ENCODE measurements around the gene FAM163A. TPM values are rescaled to one million over a fixed set of nuclear protein-coding genes. Genes with fewer than 3 reads are reported as not detected.
"Not testable (repeated sequence)": the region's sequence is repeated elsewhere in the genome, so short reads cannot be mapped to it uniquely, and the experiment has no call there.

Gene FAM163A
- total RNA-seq = 0.27 TPM
- long read RNA-seq = 0 reads

DNA sequence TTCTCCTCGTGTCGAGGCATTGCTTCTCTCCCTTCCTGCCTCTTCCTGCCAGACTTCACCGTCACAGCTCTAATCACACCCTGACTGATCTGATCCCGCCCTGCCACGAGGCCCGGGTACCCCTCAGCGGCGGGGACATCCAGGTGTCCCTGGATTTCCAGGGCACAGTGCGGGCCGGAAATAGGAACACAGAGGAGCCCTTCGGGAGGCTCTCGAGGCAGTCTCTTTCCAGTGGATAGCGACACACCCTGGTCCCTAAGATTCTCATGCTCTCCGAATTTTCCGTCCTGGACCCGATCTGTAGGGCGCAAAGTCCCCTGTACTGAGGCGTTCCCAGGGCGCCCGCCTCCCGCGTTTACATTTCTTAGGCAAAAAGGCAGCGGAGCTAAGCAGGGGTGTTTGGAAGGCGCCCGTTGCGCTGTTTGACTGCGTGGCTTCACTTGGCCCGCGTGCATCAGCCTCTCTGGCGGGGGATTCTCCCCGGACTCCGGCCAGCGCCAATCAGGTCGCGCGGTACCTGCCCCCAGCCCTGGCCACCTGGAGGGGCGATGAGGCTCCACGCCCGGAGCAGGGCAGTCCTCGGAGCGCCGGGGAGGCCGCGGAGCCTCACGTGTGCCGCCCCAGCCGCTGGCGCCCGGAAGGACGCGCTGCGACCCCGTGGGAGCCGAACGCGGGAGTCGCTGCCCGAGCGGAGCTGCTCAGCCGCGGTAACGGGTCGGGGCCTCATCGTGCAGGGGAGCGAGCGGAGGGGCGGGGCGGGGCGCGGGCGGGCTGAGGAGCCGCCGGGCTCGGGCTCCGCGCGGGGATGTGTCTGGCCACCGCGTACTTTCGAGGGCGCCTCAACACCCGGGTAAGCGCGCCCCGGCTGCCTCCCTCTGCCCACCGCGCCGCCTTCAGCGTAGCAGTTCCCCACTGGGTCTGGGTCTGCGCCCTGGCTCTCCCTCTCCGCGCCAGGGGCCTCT is at the start of gene FAM163A:
Gene FAM163A (plus strand): TSS at position 575 of the 962 bp plus-strand sequence. CDS start 69,807 bp downstream, outside the sequence.
- ATAC-seq (peak; percentile 79), DNase-seq (peak; percentile 43)
- intact Hi-C loops (cut with micrococcal nuclease) = no loop called here

- intact Hi-C loops (cut with micrococcal nuclease); DNase-seq; ATAC-seq: not testable (repeated sequence)
Measured at GRCh38 chr1:179694530-179694929, 48.6 kb upstream of the FAM163A start.

GRCh38 chr1:179702946-179703539 is 40.0 kb upstream of the FAM163A start:
- ATAC-seq (no peak), DNase-seq (no peak)
- intact Hi-C loops (cut with micrococcal nuclease) = no loop called here

- intact Hi-C loops (cut with micrococcal nuclease) = loop anchor here (5.0 kb wide), 1 partner anchor 106 kb away; no protein-coding TSS in a partner anchor
- DNase-seq = no peak
- ATAC-seq = no peak
Measured at GRCh38 chr1:179706339-179706941, 36.7 kb upstream of the FAM163A start.

DNA sequence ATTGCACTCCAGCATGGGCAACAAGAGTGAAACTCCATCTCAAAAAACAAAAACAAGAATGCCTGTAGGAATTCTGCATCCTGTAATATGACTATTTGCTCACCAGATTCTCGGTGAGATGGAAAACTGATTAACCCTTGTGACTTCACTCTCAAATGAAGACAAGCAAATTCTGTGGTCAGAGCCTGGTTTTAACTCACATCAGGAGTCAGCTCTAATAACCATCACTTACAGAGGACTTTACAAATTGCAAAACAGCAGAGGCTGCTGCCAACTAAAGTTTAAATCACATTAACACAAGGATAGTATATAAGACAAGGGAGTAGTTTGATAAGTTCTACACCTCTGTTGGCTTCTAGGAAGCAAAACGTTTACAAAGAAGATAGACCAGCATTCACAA is 35.7 kb upstream of the FAM163A start:
- ATAC-seq (no peak), DNase-seq (no peak)
- intact Hi-C loops (cut with micrococcal nuclease) = loop anchor here (5.0 kb wide), 1 partner anchor 105 kb away; no protein-coding TSS in a partner anchor

- intact Hi-C loops (cut with micrococcal nuclease) = loop anchor here (5.0 kb wide), 1 partner anchor 104 kb away; no protein-coding TSS in a partner anchor
- DNase-seq (no peak), ATAC-seq (peak; percentile 12)
Measured at GRCh38 chr1:179708434-179709195, 34.5 kb upstream of the FAM163A start.

DNA sequence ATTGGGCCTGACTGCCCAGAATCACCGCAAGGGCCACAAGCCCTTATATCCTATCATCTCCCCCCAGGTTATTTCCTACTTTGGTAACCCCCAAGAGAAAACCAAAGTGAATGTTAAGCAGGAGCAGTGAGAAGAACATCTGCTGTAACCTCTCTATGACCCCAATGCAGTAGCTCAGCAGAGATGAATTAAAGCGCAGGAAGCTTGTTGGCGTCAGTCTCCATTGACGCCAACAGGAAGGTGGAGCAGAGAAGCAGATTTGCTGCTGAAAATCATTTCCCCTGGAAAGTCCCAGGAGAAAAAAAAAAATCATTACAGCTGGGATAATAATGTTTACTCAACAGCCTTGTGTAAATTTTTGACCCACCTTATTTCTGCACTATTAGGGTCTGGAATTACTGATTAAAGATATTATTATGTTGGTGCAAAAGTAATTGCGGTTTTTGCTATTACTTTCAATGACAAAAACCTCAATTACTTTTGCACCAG is 33.2 kb upstream of the FAM163A start:
- intact Hi-C loops (cut with micrococcal nuclease) = loop anchor here (5.0 kb wide), 1 partner anchor 102 kb away; no protein-coding TSS in a partner anchor
- ATAC-seq (peak; percentile 98), DNase-seq (peak; percentile 46)

- intact Hi-C loops (cut with micrococcal nuclease) = no loop called here
- ATAC-seq = no peak
- no peak for DNase-seq
Measured at GRCh38 chr1:179714159-179714558, 28.9 kb upstream of the FAM163A start.

GRCh38 chr1:179714623-179715022 is 28.5 kb upstream of the FAM163A start:
- DNase-seq (no peak), ATAC-seq (no peak)
- intact Hi-C loops (cut with micrococcal nuclease) = no loop called here

GRCh38 chr1:179719272-179719671 is 23.8 kb upstream of the FAM163A start:
- DNase-seq (no peak), ATAC-seq (no peak)
- intact Hi-C loops (cut with micrococcal nuclease) = no loop called here

- no peak for DNase-seq
- no peak for ATAC-seq
- intact Hi-C loops (cut with micrococcal nuclease) = no loop called here
Measured at GRCh38 chr1:179728271-179728670, 14.8 kb upstream of the FAM163A start.

DNA sequence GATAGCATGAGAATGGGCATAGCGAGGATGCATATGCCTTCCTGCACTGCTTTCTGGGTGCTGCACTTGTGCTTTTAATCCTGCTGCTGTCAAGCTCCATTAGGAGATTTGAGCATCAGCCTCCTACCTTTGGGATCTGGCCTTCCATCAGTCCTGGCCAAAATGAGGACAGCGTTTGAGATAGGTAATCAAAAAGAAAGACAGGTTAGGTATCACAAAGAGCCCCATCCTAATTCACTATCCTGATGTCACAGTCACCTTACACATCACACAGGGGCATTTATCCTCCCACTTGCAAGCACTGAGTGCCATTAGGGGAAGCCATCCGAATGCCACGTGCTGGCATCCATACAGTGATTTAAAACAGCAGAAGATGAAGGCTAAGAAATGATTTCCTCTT is 13.2 kb upstream of the FAM163A start:
- intact Hi-C loops (cut with micrococcal nuclease) = no loop called here
- DNase-seq = no peak
- no peak for ATAC-seq

- ATAC-seq = no peak
- DNase-seq = no peak
- intact Hi-C loops (cut with micrococcal nuclease) = no loop called here
Measured at GRCh38 chr1:179731643-179732042, 11.4 kb upstream of the FAM163A start.

DNA sequence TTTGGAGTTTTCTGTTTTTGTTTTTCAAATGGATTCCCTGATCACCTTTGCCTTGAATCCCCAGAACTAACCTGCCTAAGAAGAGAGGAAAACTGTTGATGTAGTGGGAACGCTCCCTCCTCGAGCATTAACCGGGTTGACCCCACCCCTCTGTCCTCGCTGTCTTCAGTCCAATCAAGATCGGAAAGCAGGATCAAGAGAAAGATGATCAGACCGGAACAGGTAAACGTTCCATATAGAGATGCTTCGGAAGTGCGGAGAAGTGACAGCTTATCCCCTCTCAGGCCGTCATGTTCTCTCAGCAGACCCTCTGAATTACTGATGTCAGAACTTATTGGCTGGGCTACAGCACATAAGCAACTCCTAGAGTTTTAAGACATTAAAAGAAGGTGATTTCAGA is 800 bp upstream of the FAM163A start:
- no peak for DNase-seq
- intact Hi-C loops (cut with micrococcal nuclease) = no loop called here
- no peak for ATAC-seq

DNA sequence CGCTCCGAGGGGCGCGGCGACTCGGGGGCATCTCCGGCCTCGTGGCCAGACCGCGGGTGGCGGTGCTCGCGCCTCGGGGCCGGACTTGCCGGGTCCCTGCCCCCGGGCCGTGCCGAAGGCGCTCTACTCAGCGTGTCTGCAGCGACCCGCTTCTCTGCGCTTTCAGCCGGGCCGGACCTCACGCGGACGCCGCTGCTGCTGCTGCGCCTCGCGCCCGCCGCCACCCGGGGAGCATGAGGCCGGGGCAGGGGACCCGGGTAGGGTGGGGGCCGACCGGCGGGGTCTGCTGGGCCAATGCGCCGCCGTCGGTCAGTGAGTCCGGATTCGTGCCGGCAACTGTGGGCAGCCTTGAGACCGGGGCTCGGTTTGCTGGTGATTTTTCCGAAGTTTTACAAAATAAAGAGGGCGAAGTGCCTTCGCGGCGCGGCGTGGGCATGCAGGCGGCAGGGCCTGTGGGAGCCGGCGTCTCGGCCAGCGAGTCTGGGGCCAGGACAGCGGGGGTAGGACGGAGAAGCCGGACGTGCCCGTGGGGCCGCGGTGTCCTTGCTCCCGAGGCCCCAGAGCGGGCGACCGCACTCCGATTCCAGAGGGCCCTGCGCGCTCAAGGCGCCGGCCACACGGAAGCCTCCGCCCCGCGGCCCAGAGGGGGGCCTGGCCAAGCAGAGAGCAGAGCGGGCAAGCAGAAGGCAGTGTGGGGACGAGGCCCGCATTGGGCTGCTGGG is 749 bp downstream of the FAM163A start:
- DNase-seq (peak; percentile 40), ATAC-seq (peak; percentile 75)
- intact Hi-C loops (cut with micrococcal nuclease) = no loop called here

DNA sequence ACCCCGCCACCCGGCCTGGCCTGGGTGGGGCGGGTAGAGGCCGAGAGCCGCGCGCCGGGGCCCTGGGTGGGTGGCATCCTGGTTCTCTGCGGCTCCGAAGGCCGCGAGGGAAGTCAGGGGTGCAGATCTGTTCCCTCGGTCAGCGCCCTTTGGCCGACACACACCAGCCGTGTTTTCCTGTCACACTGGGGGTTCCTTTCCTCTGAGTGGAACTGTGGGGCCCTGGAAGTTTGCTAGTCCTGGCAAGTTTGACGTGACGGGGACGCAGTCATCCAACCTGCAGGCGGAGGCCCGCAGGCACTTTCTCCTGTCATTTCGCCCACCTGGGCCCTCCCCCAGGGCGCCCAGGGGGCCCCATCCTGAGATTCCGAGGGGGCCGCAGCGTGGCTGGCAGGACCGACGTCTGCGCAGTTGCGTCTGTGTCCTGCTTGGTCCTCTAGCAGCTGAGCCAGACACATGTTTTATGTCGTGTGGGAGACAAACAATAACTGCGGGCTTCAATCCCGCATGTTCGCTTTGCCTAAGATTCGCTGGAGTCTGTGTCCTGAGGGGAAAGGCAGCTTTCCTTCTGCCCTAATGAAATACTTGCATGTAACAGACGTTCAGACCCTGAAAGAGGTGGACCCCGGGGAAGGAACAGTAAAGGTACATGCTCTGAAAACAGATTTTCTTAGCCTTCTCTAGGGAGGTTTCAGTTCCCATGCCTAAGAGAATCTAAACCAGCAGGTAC is 1.5 kb downstream of the FAM163A start:
- no peak for DNase-seq
- ATAC-seq = no peak
- intact Hi-C loops (cut with micrococcal nuclease) = no loop called here

- ATAC-seq (no peak), DNase-seq (no peak)
- intact Hi-C loops (cut with micrococcal nuclease) = no loop called here
Measured at GRCh38 chr1:179745131-179745611, 2.1 kb downstream of the FAM163A start.
